VCaP (cell line): ENCODE data around the gene TMEM17.
"Not testable (repeated sequence)": the region's sequence is repeated elsewhere in the genome, so short reads cannot be mapped to it uniquely, and the experiment has no call there.

Experiments
- H3K27ac ChIP-seq: fragments of 450-650 bp; 2 replicates; pipeline ENCODE4 v1.5.1; 2017
- TF ChIP-seq, protein P1 (sequence below): fragments of 450-650 bp; conservative IDR thresholded peaks from 2 replicates; pipeline ENCODE4 v1.5.1; 2017; ENCODE audit warnings: mild to moderate bottlenecking, moderate library complexity

The TMEM17 gene

DNA sequence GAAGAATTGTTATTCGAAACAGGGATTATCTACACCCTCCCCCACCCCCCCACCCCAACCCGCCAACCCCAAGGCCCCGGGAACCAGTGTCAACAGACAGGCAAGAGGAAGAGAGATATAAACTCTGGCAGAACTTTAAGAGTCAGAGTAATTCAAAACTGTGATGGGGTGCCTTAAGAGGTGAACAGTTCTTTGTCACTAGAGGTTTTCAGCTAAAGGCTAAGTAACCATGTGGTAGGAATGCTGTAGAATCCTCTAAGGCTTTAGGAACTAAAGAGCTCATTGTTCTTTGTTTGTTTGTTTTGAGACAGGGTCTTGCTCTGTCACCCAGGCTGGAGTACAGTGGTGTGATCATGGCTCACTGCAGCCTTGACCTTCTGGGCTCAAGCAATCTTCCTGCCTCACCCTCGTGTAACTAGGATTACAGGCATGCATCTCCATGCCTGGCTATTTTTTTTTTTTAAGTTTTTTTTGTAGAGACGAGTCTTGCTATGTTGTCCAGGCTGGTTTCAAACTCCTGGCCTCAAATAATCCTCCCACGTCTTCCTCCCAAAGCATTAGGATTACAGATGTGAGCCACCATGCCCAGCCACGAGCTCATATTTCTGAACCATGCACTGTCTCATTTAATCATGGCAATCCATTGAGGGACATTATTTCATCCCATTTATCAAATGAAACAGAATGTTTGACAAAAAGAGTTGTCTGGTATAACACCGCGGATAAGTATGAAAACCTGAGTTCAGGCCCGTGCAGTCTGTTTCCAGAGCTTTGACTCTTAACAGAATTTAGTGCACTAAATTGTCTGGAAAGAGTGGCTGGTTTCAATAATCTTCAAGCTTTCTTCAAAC lies 20.8 kb upstream of the TMEM17 start:
- TF ChIP-seq, protein P1, sequence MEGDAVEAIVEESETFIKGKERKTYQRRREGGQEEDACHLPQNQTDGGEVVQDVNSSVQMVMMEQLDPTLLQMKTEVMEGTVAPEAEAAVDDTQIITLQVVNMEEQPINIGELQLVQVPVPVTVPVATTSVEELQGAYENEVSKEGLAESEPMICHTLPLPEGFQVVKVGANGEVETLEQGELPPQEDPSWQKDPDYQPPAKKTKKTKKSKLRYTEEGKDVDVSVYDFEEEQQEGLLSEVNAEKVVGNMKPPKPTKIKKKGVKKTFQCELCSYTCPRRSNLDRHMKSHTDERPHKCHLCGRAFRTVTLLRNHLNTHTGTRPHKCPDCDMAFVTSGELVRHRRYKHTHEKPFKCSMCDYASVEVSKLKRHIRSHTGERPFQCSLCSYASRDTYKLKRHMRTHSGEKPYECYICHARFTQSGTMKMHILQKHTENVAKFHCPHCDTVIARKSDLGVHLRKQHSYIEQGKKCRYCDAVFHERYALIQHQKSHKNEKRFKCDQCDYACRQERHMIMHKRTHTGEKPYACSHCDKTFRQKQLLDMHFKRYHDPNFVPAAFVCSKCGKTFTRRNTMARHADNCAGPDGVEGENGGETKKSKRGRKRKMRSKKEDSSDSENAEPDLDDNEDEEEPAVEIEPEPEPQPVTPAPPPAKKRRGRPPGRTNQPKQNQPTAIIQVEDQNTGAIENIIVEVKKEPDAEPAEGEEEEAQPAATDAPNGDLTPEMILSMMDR: no peak
- H3K27ac ChIP-seq: peak overlapping the region; percentile 88

DNA sequence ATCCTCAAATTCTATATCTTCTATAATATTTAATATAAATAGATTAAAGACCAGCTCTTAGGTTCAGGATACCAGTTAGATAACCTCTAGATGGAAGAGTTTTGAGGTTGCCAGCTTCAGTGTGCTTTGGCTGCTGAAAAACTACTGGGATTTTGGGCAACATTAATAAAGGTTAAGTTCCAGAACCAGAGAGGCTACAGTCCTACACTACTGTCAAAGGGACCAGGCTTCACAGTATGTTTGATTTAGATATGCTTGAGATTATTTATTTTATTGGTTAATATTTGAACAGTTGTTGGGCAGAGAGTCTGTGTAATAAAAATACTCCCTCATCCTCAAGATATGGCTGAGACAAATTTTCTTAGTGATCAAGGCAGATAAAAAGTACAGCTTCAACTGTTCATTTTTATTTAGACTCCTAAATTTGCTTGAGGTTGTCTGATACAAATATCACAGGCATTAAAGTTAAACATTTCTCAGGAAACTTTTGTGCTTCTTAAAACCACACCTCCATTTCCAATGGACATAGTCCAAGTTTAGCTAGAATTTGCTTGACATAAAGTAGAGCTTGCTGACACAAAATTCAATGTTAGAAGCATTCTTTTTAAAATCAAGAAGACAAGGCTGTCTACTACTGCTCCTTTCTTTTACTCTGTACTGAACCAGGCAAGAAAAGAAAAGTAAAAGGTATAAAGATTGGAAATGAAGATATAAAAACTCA lies 19.7 kb upstream of the TMEM17 start:
- TF ChIP-seq, protein P1: no peak

DNA sequence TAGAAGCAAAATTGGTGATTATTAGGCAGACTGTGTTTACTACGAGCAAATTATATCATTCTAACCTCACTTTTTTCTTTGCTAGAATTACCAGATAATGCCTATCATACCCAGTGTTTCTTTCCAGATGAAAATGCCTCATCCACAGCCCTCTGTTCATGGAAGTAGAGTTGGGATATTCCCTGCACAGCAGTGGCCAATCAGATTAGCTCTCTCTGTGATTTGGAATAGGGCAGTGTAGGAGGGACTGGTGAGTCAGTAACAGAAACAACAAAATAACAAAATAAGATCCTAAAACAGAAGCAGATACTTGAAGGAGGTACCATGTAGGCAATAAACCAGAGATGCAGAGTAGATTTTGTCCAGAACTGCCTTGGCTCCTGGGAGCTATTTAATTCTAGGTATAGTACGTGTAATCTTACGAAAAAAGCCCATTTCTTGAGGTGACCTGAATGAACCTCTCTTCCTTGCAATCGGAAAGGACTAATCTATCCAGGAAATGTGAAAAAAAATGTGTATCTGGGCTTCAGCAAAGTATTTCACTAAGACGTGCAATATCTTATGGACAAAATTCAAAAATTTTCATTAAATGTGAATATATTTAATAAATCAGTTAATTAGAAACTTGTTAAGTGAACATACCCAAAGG lies 18.4 kb upstream of the TMEM17 start:
- H3K27ac ChIP-seq: peak overlapping the region; percentile 88
- TF ChIP-seq, protein P1: no peak

More for the DNA sequence above, 19.7 kb upstream of the TMEM17 start:
- H3K27ac ChIP-seq: peak overlapping the region; percentile 88

DNA sequence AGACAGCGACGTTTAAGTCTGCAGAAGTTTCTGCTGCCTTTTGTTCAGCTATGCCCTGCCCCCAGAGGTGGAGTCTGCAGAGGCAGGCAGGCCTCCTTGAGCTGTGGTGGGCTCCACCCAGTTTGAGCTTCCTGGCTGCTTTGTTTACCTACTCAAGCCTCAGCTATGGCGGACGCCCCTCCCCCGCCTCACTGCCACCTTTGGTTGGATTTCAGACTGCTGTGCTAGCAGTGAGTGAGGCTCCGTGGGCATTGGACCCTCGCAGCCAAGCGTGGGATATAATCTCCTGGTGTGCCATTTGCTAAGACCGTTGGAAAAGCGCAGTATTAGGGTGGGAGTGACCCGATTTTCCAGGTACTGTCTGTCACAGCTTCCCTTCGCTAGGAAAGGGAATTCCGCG lies 15.1 kb upstream of the TMEM17 start:
- not testable (repeated sequence) for H3K27ac ChIP-seq

DNA sequence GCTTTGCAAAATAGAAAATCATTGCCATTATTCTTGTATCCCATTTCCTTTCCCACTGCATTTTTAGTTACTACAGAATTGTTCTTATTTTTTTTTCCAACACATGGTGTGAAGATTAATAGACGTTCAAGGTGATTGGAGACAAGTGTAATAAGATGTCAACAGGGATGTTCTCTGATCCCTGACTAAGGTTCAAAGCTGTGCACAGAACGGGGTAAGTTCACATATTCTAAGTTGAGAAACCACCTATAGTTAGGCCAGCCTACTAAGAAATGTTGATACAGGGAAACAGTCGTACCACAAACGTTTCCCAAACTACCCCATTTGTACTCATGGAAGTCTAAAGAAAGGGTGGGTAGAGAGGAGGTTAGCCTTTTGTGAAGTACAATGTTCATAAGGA lies 6.4 kb upstream of the TMEM17 start:
- TF ChIP-seq, protein P1: no peak
- no peak overlapping the region for H3K27ac ChIP-seq

DNA sequence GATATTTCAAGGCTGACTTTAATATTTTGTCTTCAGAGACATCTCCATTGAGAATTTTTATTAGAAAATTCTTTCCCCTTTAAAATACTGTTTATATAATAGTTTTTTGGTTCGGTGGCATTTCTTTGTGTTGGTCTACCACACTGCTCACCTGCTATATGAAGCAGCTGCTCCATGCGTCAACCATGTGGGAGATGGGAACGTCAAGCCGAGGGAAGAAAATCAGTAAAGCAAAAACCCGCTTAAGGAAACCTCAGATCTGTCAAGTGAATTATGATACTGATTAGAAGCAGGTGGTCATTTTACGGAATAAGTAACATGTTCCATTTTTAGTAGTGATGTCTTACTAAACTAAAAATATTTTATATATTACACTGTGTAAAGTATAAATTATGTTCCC lies 5.6 kb upstream of the TMEM17 start:
- TF ChIP-seq, protein P1: no peak
- no peak overlapping the region for H3K27ac ChIP-seq

DNA sequence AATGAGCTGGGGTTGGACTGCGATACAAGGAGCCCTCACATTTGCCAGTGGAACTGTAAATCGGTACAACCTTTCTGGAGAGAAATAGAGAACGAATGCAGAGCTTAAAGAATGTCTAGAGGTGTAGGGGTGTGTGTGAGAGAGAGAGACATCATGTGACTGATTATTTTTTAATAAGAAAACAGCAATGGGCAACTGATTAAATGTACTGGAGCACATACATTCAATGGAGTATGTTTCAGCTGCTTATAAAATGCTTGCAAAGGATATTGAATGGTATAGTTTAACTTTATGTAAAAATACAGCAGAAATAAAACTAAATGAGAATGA lies 391 bp upstream of the TMEM17 start:
- TF ChIP-seq, protein P1: no peak
- H3K27ac ChIP-seq: peak overlapping the region; percentile 95
